ENCODE results near the gene COPS3.

COPS3 gene

DNA sequence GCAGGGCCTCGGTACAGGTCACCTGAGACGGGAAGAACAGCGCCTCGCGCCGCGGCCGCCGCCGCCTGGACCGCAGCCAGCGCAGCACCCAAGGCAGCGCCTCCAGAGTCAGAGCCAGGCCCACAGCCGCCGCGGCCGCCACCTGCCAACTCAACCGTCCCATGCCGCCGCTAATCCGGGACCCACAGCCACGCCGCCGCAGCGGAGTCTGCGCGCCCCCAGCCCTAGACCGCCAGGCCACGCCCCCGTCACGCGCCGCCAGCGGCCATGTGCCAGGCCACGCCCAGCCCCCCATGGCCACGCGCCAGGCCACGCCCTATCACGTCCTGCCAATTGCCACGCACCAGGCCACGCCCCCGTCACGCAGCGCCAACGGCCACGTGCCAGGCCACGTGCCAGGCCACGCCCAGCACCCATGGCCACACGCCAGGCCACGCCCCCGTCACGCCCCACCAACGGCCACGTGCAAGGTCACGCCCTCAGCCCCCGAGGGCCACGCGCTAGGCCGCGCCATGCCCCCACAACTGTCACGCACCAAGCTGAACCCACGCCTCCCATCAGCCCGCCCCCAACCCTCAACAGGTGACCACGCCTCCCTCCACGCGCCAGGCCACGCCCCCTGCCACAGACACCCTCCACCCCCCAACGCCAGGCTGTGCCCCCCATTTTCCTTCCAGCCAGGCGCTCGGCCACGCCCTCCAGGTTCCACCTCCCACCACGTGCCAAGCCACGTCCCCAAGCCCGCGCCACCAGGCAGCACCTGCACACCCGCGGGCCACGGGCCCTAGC, 74.7 kb downstream of the COPS3 start, which contains the start of gene PLD6:
Gene PLD6 (minus strand): TSS at position 210 of the 789 bp plus-strand sequence. CDS start 47 bp downstream, at position 163.
- DNase-seq (ENCODE audit: insufficient read length, low spot score) (peak; percentile 86), FAIRE-seq (peak; percentile 52)
- no peak; the same call in 1 of the 2 replicates for TF ChIP-seq POLR2A (IDR thresholded peaks at IDR 0.05; ENCODE audit: low read depth, low read length)

GRCh38 chr17:17205368-17206123, 75.5 kb downstream of the COPS3 start:
- DNase-seq (ENCODE audit: insufficient read length, low spot score) = no peak
- 0 out of 2 replicates have a peak, but pooled peaks have one; percentile 12 for TF ChIP-seq POLR2A (IDR thresholded peaks at IDR 0.05; ENCODE audit: low read depth, low read length)
- FAIRE-seq = no peak

DNA sequence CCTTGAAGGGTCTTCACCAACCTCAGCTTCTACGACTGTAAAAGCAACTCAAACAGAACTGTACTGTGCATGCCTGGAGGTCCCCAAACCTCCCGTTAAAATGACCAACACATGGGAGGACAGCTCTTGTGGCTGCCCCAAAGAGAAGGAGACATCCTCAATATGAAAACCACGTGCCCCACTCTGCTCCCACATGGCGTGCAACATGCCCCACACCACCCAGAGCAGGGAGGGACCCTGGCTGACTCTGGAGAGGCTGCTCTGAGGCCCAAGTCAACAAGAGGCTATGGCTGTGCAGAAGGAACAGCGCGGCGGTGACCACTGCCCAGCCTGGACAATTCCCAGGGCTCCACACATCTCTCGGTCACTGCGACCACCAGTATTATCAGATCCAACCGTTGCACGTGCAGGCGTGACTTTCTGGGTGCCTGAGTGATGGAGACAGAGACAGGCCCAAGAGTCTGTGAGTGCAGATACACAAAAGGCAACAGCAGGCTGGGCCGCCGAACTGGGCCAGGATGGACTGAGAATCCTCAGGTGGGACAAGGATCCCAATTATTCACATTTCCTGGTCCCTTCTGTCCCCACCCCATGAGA, 76.3 kb downstream of the COPS3 start:
- no peak for TF ChIP-seq POLR2A (IDR thresholded peaks at IDR 0.05; ENCODE audit: low read depth, low read length)
- no peak for DNase-seq (ENCODE audit: insufficient read length, low spot score)
- no peak for FAIRE-seq

DNA sequence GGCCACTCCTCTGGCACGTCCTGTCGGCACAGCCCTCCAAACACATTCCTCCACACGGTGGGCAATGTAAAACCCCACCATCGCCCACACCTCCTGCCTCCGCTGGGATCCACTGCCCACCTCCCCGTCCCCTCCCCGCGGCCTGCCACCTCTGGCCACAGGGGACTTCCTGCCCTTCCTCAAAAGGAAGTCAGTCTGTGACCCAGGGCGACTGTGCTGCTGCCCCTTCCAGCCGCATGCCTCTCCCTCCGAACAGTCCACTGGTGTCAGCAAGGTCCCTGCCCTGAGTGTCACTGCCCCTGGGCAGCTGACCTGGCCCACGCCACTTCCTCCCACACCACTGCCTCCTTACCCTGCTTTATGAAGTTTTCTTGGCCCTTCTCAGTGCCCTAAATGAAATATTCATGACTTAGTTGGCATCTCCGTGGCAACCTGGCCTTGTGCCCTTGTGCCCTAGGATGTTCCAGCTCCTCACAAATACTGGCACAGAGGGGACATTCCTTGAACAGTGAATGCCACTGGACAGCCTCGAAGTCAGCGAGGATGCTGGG, 76.9 kb downstream of the COPS3 start:
- DNase-seq (ENCODE audit: insufficient read length, low spot score) = no peak
- no peak for FAIRE-seq
- no peak for TF ChIP-seq POLR2A (IDR thresholded peaks at IDR 0.05; ENCODE audit: low read depth, low read length)

DNA sequence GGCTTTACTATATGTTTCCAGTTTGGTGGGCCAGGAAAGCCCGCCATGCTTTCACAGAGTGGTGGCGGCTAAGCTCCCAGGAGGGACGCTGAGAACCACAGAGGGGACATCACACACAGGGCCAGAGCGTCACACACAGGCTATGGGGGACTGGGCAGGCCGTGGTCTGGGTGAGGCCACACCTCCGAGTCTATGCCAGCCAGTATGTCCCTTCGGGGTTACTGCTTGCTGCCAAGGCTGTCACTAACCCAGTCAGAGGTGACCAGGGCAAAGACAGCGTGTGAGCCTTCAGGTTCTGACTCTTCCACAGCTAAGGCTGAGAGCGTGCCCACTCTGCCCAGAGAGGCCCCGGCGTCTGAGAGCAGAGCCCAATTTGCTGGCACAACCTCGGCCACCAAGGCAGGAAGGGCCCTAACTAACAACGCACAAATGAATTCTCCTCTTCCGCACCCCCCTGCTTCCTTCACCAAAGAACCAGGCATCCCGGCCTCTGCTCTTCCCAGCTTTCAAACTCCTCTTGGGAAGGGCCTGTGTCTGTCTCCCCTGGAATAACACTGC, 77.8 kb downstream of the COPS3 start:
- DNase-seq (ENCODE audit: insufficient read length, low spot score) = no peak
- FAIRE-seq = no peak

GRCh38 chr17:17201907-17202306, 79.1 kb downstream of the COPS3 start:
- DNase-seq (ENCODE audit: insufficient read length, low spot score) (no peak), FAIRE-seq (no peak)
- no peak for TF ChIP-seq POLR2A (IDR thresholded peaks at IDR 0.05; ENCODE audit: low read depth, low read length)

More for the DNA sequence above, 77.8 kb downstream of the COPS3 start:
- no peak for TF ChIP-seq POLR2A (IDR thresholded peaks at IDR 0.05; ENCODE audit: low read depth, low read length)

GRCh38 chr17:17201271-17201670, 79.8 kb downstream of the COPS3 start:
- no peak for DNase-seq (ENCODE audit: insufficient read length, low spot score)
- no peak for TF ChIP-seq POLR2A (IDR thresholded peaks at IDR 0.05; ENCODE audit: low read depth, low read length)
- no peak for FAIRE-seq

- no peak for FAIRE-seq
- TF ChIP-seq POLR2A (IDR thresholded peaks at IDR 0.05; ENCODE audit: low read depth, low read length) = no peak
- DNase-seq (ENCODE audit: insufficient read length, low spot score) = no peak
Measured at GRCh38 chr17:17200831-17201230, 80.2 kb downstream of the COPS3 start.

GRCh38 chr17:17200311-17200710, 80.7 kb downstream of the COPS3 start:
- no peak for DNase-seq (ENCODE audit: insufficient read length, low spot score)
- FAIRE-seq = no peak
- no peak for TF ChIP-seq POLR2A (IDR thresholded peaks at IDR 0.05; ENCODE audit: low read depth, low read length)

DNA sequence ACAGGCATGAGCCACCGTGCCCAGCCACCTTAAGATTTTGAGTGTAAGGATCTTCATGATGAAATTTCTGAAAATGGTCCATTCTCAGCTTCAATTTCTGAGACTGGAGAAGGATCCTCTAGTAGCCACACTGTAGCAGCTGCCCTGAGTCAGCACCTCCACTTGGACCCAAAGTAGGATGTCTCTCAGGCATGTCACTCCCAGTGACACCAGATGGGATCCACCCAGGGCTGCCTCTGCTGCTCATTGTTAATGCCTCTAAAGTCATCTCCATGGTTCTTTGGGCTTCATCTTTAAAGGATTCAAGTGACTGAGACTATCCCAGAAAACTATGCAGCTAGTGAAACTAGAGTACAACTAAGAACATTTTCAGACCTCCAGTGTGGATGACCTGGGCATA, 82.8 kb downstream of the COPS3 start:
- FAIRE-seq = no peak
- no peak for DNase-seq (ENCODE audit: insufficient read length, low spot score)
- TF ChIP-seq POLR2A (IDR thresholded peaks at IDR 0.05; ENCODE audit: low read depth, low read length) = no peak

DNA sequence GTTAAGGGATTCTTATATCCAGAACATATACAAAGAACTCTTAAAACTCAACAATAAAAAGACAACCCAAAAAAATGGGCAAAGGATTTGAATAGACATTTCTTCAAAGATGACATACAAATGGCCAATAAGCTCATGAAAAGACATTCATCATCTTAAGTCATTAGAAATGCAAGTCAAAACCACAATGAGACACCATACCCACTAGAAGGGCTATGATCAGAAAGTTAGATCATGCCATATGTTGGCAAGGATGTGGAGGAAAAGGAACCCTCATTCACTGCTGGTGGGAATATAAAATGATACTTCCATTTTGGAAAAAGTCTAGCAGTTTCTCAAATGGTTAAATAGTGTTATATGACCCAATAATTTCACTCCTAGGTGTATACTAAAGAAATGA, 84.3 kb downstream of the COPS3 start:
- TF ChIP-seq POLR2A (IDR thresholded peaks at IDR 0.05; ENCODE audit: low read depth, low read length) = no peak
- FAIRE-seq (no peak), DNase-seq (ENCODE audit: insufficient read length, low spot score) (no peak)

Measured in H54 (cell line).